K562 (cell line): ENCODE data around the gene ANKS3. TPM values are rescaled to one million over a fixed set of nuclear protein-coding genes. Genes with fewer than 3 reads are reported as not detected.

Experiments used
- CHCHD3 ChIP-seq: fragments of 250-450 bp; sonication (Bioruptor Pico); IDR thresholded peaks from 2 replicates; pipeline ENCODE4 v2.1.2; 2022; ENCODE audit warnings: mild to moderate bottlenecking
- CHD2 ChIP-seq: IDR thresholded peaks from 2 replicates; pipeline ENCODE4 v1.6.1; 2011; ENCODE audit warnings: low read depth, low read length
- E2F8 ChIP-seq: fragments of 450-650 bp; IDR thresholded peaks from 2 replicates; pipeline ENCODE4 v1.7.1; 2018; ENCODE audit warnings: mild to moderate bottlenecking, low read depth; ENCODE audit not compliant: partially characterized antibody
- GABPB2 ChIP-seq: fragments of 250-450 bp; sonication (Bioruptor Pico); conservative IDR thresholded peaks from 2 replicates; pipeline ENCODE4 v1.5.1; 2021; ENCODE audit warnings: mild to moderate bottlenecking
- HINFP ChIP-seq: fragments of 450-650 bp; conservative IDR thresholded peaks from 2 replicates; pipeline ENCODE4 v1.6.1; 2016; ENCODE audit warnings: missing genetic modification characterization, low read depth, mild to moderate bottlenecking, control low read depth, missing compliant biosample characterization
- ILF3 ChIP-seq: fragments of 450-650 bp; IDR thresholded peaks from 2 replicates; pipeline ENCODE4 v1.6.1; 2018; ENCODE audit warnings: antibody characterized with exemption, mild to moderate bottlenecking, moderate library complexity, borderline replicate concordance
- SAFB ChIP-seq: fragments of 200-400 bp; formaldehyde crosslinking; IDR thresholded peaks from 2 replicates; pipeline ENCODE4 v1.6.1; 2017; ENCODE audit warnings: low read depth, low read length, borderline replicate concordance
- THRAP3 ChIP-seq: fragments of 450-650 bp; IDR thresholded peaks from 2 replicates; pipeline ENCODE4 v1.6.1; 2016; ENCODE audit warnings: mild to moderate bottlenecking, inconsistent platforms, borderline replicate concordance
- ZBTB5 ChIP-seq: fragments of 450-650 bp; IDR thresholded peaks from 2 replicates; pipeline ENCODE4 v1.6.1; 2017; ENCODE audit warnings: antibody characterized with exemption
- ZNF318 ChIP-seq, 2 experiments: fragments of 450-650 bp; IDR thresholded peaks; 2 replicates each; pipeline ENCODE4 v1.6.1; 2016; ENCODE audit warnings: mild to moderate bottlenecking in 2 of 2, borderline replicate concordance in 1 of 2, low read depth in 1 of 2, moderate library complexity in 1 of 2
- ZNF41 ChIP-seq: fragments of 250-450 bp; sonication (Bioruptor Pico); conservative IDR thresholded peaks from 2 replicates; pipeline ENCODE4 v1.4.0; 2020; ENCODE audit warnings: mild to moderate bottlenecking
- ZNF778 ChIP-seq: fragments of 450-650 bp; formaldehyde crosslinking; IDR thresholded peaks from 2 replicates; pipeline ENCODE4 v1.4.0; 2020; ENCODE audit warnings: mild to moderate bottlenecking, moderate library complexity
- polyA plus RNA-seq, 8 experiments: library from polyadenylated mRNA; depleted of rRNA in 4 of 8; stranded (reverse) in 5 of 8; unstranded in 3 of 8; fragments of >200 nt; fragmentation: Nextera tagmentation in 2 of 8; fragmentation: Illumina TruSeq in 1 of 8; extraction: Ambion mirVana in 2 of 8; extraction: Trizol in 1 of 8; gene quantifications; 2 replicates each; pipeline versions ENCODE4 v1.2.1 to v1.2.3, GENCODE V29; 2011 to 2014; ENCODE audit warnings: inconsistent platforms in 1 of 8, missing spikeins in 1 of 8
- total RNA-seq, 7 experiments: library from RNA; depleted of rRNA in 6 of 7; stranded (reverse); fragments of >200 nt in 6 of 7; fragmentation: Illumina TruSeq in 2 of 7; extraction: Trizol in 2 of 7; gene quantifications; 2 replicates each; pipeline versions ENCODE4 v1.2.1 to v1.2.3, GENCODE V29; 2011 to 2021; ENCODE audit warnings: low replicate concordance in 1 of 7

ANKS3 gene
- total and polyA plus RNA-seq, 9 of the 15 experiments (the other 6 are each of a cell fraction or from before 2014, with no cell fraction given), result 0.43 to 25.7 (median 14.8) TPM

GRCh38 chr16:4768549-4769305 lies 34.7 kb upstream of the ANKS3 start (continued):
- TF ChIP-seq ZNF318 (IDR thresholded peaks at IDR 0.05; ENCODE audit: borderline replicate concordance in 1 of 2, low read depth in 1 of 2), result no peak
- TF ChIP-seq CHD2, result peak; percentile 97
- no peak for TF ChIP-seq THRAP3
- no peak for TF ChIP-seq SAFB
- no peak for TF ChIP-seq GABPB2 (CRISPR knock-in tag)
- no peak for TF ChIP-seq HINFP (tag)
- peak; percentile 39 for TF ChIP-seq E2F8
- no peak for TF ChIP-seq ILF3
- no peak for TF ChIP-seq CHCHD3
- no peak for TF ChIP-seq ZBTB5
- TF ChIP-seq ZNF41 (CRISPR knock-in tag), result no peak
- no peak for TF ChIP-seq ZNF778 (CRISPR knock-in tag)
